Measurements from ENCODE around the gene DKK2. TPM values are rescaled to one million over a fixed set of nuclear protein-coding genes. Genes with fewer than 3 reads are reported as not detected.

DKK2 gene
- polyA plus RNA-seq (ENCODE audit: insufficient read length): 15.9 TPM

- DNase-seq (ENCODE audit: low read depth): no peak
Observed at GRCh38 chr4:107035819-107036583, at the start of gene DKK2. Gene DKK2, minus strand, starts transcription at chr4:107036313. Its CDS starts 722 bp downstream, at chr4:107035591.

- DNase-seq (ENCODE audit: low read depth): no peak
Observed at GRCh38 chr4:107077192-107077591, 41.1 kb upstream of the DKK2 start.

- no peak for DNase-seq (ENCODE audit: low read depth)
Observed at GRCh38 chr4:107072836-107073736, 37.0 kb upstream of the DKK2 start.

- DNase-seq (ENCODE audit: low read depth): no peak
Observed at GRCh38 chr4:107071108-107071507, 35.0 kb upstream of the DKK2 start.

- no peak for DNase-seq (ENCODE audit: low read depth)
Observed at GRCh38 chr4:107069049-107069448, 32.9 kb upstream of the DKK2 start.

GRCh38 chr4:107068116-107068515, 32.0 kb upstream of the DKK2 start:
- DNase-seq (ENCODE audit: low read depth): no peak

GRCh38 chr4:107066621-107067020, 30.5 kb upstream of the DKK2 start:
- DNase-seq (ENCODE audit: low read depth): no peak

- no peak for DNase-seq (ENCODE audit: low read depth)
Observed at GRCh38 chr4:107065201-107065600, 29.1 kb upstream of the DKK2 start.

GRCh38 chr4:107060388-107060787, 24.3 kb upstream of the DKK2 start:
- no peak for DNase-seq (ENCODE audit: low read depth)

- no peak for DNase-seq (ENCODE audit: low read depth)
Observed at GRCh38 chr4:107058828-107059227, 22.7 kb upstream of the DKK2 start.

GRCh38 chr4:107050525-107051135, 14.5 kb upstream of the DKK2 start:
- DNase-seq (ENCODE audit: low read depth): no peak

- no peak for DNase-seq (ENCODE audit: low read depth)
Observed at GRCh38 chr4:107046261-107046660, 10.1 kb upstream of the DKK2 start.

- DNase-seq (ENCODE audit: low read depth): no peak
Observed at GRCh38 chr4:107044170-107044569, 8.1 kb upstream of the DKK2 start.

- no peak for DNase-seq (ENCODE audit: low read depth)
Observed at GRCh38 chr4:107037199-107037584, 1.1 kb upstream of the DKK2 start.

GRCh38 chr4:107036584-107037198, 578 bp upstream of the DKK2 start:
- DNase-seq (ENCODE audit: low read depth): no peak

- no peak for DNase-seq (ENCODE audit: low read depth)
Observed at GRCh38 chr4:107034996-107035818, 906 bp downstream of the DKK2 start.

- no peak for DNase-seq (ENCODE audit: low read depth)
Observed at GRCh38 chr4:107034091-107034995, 1.8 kb downstream of the DKK2 start.

- no peak for DNase-seq (ENCODE audit: low read depth)
Observed at GRCh38 chr4:107027379-107027778, 8.7 kb downstream of the DKK2 start.

GRCh38 chr4:107018344-107018735, 17.8 kb downstream of the DKK2 start:
- no peak for DNase-seq (ENCODE audit: low read depth)

Data from forelimb muscle (tissue), 1 donor.